Ovary (tissue), 9 donors: Measurements from ENCODE around the gene BTBD9. TPM values are rescaled to one million over a fixed set of nuclear protein-coding genes. Genes with fewer than 3 reads are reported as not detected.

Source experiments
- DNase-seq, 5 donors: peaks; one replicate each; pipeline ENCODE4 v3.0.0-alpha.2; 2019 to 2020
- H3K27ac ChIP-seq, 2 donors: fragments of 200-600 bp; one replicate each; pipeline versions ENCODE4 v1.5.1 to v1.8.0; 2019 to 2022
- H3K27me3 ChIP-seq: fragments of 200-600 bp; one replicate; pipeline ENCODE4 v1.8.0; 2022
- H3K36me3 ChIP-seq: fragments of 200-600 bp; sonication (generic); one replicate; pipeline ENCODE4 v1.5.1; 2019
- H3K4me1 ChIP-seq: one replicate; pipeline ENCODE4 v1.8.1; 2013; ENCODE audit warnings: mild to moderate bottlenecking, moderate library complexity; ENCODE audit not compliant: insufficient read depth
- H3K4me3 ChIP-seq: fragments of 200-600 bp; sonication (generic); one replicate; pipeline ENCODE4 v1.5.1; 2017
- H3K9me3 ChIP-seq, 2 donors: fragments of 200-600 bp in 1 of 2; sonication (generic) in 1 of 2; one replicate each; pipeline versions ENCODE4 v1.5.1 to v1.8.1; 2013 to 2019; ENCODE audit warnings: mild to moderate bottlenecking in 1 of 2, moderate library complexity in 1 of 2
- EP300 ChIP-seq: sonication (generic); formaldehyde crosslinking; IDR thresholded peaks from one replicate; pipeline ENCODE4 v1.6.1; 2017; ENCODE audit warnings: antibody characterized with exemption
- POLR2A ChIP-seq: fragments of 450-650 bp; IDR thresholded peaks from one replicate; pipeline ENCODE4 v1.6.1; 2017; ENCODE audit warnings: antibody characterized with exemption, mild to moderate bottlenecking, moderate library complexity
- WGBS, 3 donors: extraction: QIAGEN DNeasy Blood & Tissue Kit in 1 of 3; methylation state at CpG; one replicate each; pipeline versions ENCODE4 v1.1.5 to v1.1.7; 2013 to 2017; 5-methylcytosine and 5-hydroxymethylcytosine counted together
- intact Hi-C, 4 donors: fragments of 100-400 bp; cut with DNase I; formaldehyde crosslinking; loops; one replicate each; pipeline versions ENCODE4 v1.11.0 to v1.15.1; 2022 to 2023
- polyA plus RNA-seq, 2 donors: library from polyadenylated mRNA; stranded (reverse); fragments of 200-250 nt in 1 of 2; fragments of 350-450 nt in 1 of 2; fragmentation: Illumina TruSeq in 1 of 2; extraction: RNeasy Lipid Tissue Mini Kit (QIAGEN cat#74804) in 1 of 2; gene quantifications; one replicate each; pipeline ENCODE4 v1.2.3, GENCODE V29; 2013 to 2014
- total RNA-seq, 7 donors: library from RNA; depleted of rRNA in 2 of 7; stranded (reverse); fragments of >200 nt in 2 of 7; fragmentation: NEBNext Ultra II Directional in 3 of 7; extraction: Animal tissue kit (Norgen Biotek cat#: 25700) in 3 of 7; gene quantifications; one replicate each; pipeline versions ENCODE4 v1.1.0 to v1.2.4, GENCODE V29; 2016 to 2023
- TF ChIP-seq, protein P1 (sequence below), 3 donors: fragments of 450-650 bp in 2 of 3; fragments of 200-600 bp in 1 of 3; IDR thresholded peaks; one replicate each; pipeline versions ENCODE4 v1.5.1 to v1.8.0; 2016 to 2022; ENCODE audit warnings: antibody characterized with exemption in 3 of 3, mild to moderate bottlenecking in 1 of 3
- donor health status: DM: no; HTN: no; CAD: no; lungs with moderate emphysema.
- donor health status: DM: no; HTN: no; CAD: no.
- donor health status: Bipolar disorder and iron deficiency.
- donor health status: DM: yes; HTN: yes; CAD: no.
- donor health status: DM: no; HTN: no; CAD: no.
- donor health status: DM: yes; HTN: yes; CAD: no.

Gene BTBD9
- total and polyA plus RNA-seq, 9 donors: 7.2 to 28.8 (median 21.0) TPM

DNA sequence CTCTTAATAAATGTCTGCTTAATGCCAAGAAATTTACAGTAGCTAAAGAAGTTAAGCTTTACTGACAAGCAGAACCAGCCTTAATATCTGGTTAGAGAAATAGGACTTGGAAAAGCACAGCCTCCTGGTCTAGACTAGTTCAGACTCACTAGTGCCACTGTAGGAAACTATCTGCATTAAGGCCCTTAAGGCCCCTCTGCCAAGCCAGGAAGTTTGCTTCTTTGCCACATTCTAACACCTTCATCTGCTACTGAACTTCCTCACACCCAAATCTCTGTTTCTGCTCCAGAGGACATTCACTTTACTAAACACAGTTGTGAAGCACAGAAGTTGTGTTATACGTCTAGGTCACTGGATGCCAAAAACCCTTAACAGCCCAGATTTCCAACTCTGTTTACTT lies 302.8 kb downstream of the BTBD9 start:
- TF ChIP-seq, protein P1, sequence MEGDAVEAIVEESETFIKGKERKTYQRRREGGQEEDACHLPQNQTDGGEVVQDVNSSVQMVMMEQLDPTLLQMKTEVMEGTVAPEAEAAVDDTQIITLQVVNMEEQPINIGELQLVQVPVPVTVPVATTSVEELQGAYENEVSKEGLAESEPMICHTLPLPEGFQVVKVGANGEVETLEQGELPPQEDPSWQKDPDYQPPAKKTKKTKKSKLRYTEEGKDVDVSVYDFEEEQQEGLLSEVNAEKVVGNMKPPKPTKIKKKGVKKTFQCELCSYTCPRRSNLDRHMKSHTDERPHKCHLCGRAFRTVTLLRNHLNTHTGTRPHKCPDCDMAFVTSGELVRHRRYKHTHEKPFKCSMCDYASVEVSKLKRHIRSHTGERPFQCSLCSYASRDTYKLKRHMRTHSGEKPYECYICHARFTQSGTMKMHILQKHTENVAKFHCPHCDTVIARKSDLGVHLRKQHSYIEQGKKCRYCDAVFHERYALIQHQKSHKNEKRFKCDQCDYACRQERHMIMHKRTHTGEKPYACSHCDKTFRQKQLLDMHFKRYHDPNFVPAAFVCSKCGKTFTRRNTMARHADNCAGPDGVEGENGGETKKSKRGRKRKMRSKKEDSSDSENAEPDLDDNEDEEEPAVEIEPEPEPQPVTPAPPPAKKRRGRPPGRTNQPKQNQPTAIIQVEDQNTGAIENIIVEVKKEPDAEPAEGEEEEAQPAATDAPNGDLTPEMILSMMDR (IDR thresholded peaks at IDR 0.05): no peak
- no peak for TF ChIP-seq EP300
- TF ChIP-seq POLR2A: no peak
- 74 to 85% (median 81%) methylated on average over 1 of the region's 1 CpG for WGBS, 3 donors
- DNase-seq: no peak
- Histone ChIP-seq H3K27ac (no peak overlapping the region), H3K4me1 (no peaks in the 10 kb centered on the region), H3K9me3 (no peaks in the 10 kb centered on the region), H3K4me3 (no peak overlapping the region), H3K27me3 (no peaks in the 10 kb centered on the region), H3K36me3 (no peaks in the 10 kb centered on the region)
- intact Hi-C loops: no loop called here

DNA sequence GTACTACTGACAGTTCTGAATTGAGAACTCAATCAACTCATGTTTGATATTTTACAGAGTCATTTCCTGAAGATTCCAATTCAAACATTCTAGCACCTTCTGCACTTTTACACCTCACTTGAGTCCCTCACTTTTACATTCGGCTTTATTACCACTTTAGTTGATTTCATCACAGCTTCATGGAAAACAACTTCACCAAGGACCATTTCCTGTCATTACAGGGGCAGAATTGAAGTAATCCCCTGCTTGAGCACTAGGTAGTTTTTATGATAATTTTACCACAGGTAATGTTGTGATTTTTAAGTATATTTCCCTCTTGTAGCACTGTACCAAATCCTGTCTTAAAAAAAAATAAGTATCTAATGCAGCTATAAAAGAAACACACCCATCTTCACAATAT lies 312.9 kb downstream of the BTBD9 start:
- H3K36me3 ChIP-seq: no peaks in the 10 kb centered on the region
- WGBS, 3 donors: 81 to 92% (median 88%) methylated on average over 1 of the region's 1 CpG

DNA sequence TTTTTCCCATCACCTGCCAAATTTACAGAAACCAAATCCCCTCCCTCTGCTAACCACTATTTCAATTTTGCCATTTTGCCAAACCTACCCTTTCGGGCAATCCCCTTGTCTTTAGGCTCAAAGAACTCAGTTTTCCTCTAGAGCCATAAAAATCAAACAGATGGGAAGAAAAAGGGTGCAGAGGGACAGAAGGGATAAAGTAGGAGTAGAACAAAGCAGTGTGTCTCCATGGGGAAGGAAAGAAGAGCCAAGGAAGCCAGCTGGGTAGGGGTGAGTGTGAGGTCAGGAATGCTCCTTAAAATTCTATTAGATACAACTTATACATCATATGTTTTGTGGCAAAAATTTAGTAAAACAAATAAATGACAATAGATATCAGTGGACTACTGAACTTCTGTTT lies 316.5 kb downstream of the BTBD9 start:
- Histone ChIP-seq H3K4me1 (no peaks in the 10 kb centered on the region), H3K36me3 (no peaks in the 10 kb centered on the region), H3K4me3 (no peak overlapping the region), H3K9me3 (no peaks in the 10 kb centered on the region), H3K27me3 (no peaks in the 10 kb centered on the region), H3K27ac (no peak overlapping the region)
- no peak for DNase-seq
- intact Hi-C loops: no loop called here
- TF ChIP-seq, protein P1 (IDR thresholded peaks at IDR 0.05): no peak
- TF ChIP-seq POLR2A (no peak), EP300 (no peak)
- 88 to 100% (median 100%) methylated on average over 1 of the region's 1 CpG for WGBS, 3 donors

More for the DNA sequence above, 312.9 kb downstream of the BTBD9 start:
- TF ChIP-seq, protein P1 (IDR thresholded peaks at IDR 0.05): no peak
- no peak for TF ChIP-seq POLR2A
- Histone ChIP-seq H3K9me3 (no peaks in the 10 kb centered on the region), H3K27me3 (no peaks in the 10 kb centered on the region), H3K27ac (no peak overlapping the region), H3K4me3 (no peak overlapping the region), H3K4me1 (peaks cover 1% of the 10 kb centered on the region)
- no peak for DNase-seq
- intact Hi-C loops: no loop called here

DNA sequence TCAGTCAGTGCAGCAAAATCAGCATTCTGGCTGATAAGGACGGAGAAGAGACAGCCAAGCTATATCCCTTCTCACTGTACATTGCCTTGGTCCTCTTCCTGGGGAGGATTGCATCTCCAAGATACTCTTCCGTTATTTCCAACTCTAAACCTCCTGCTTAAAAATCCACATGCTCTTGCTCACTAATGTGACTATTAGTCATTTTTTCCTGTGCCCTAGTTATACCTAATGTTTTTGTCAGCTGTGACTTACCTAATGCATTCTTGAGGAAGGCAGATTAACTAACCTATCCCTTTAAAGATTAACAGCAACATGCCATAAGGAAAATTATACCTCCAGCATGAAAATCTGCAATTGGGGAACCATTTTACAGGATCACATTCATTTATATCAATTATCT lies 317.6 kb downstream of the BTBD9 start:
- Histone ChIP-seq H3K36me3 (no peaks in the 10 kb centered on the region), H3K27me3 (no peaks in the 10 kb centered on the region), H3K4me1 (no peaks in the 10 kb centered on the region), H3K4me3 (no peak overlapping the region), H3K9me3 (no peaks in the 10 kb centered on the region), H3K27ac (no peak overlapping the region)
- 84 to 94% (median 86%) methylated on average over 2 of the region's 2 CpGs for WGBS, 3 donors
- DNase-seq: no peak
- TF ChIP-seq EP300 (no peak), POLR2A (no peak)
- TF ChIP-seq, protein P1 (IDR thresholded peaks at IDR 0.05): no peak
- intact Hi-C loops: no loop called here

DNA sequence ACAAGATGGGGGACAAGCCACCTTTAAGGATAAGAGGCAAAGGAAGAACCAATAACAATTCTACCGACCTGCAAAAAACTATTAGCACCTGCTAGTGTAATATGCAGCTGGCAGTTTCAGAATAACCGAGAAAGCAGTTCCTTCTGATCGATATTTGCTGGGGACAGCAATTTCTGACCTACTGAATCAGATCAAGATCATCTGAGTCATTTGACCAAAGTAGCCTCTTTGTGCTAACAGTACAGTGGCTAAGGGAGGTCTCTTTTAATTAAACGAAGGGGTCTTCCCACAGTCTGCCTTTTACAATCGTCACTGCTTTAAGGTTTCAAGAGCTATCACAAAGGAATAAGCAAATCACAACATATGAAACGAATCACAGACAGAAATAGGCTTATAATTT lies 318.9 kb downstream of the BTBD9 start:
- no peak overlapping the region for H3K4me3 ChIP-seq
- H3K36me3 ChIP-seq: no peaks in the 10 kb centered on the region
- H3K9me3 ChIP-seq: no peaks in the 10 kb centered on the region
- TF ChIP-seq, protein P1 (IDR thresholded peaks at IDR 0.05): no peak
- TF ChIP-seq POLR2A (no peak), EP300 (no peak)
- H3K27me3 ChIP-seq: no peaks in the 10 kb centered on the region
- WGBS, 3 donors: 77 to 85% (median 82%) methylated on average over 6 of the region's 6 CpGs
- DNase-seq: no peak
- no peak overlapping the region for H3K27ac ChIP-seq
- intact Hi-C loops: no loop called here
- no peaks in the 10 kb centered on the region for H3K4me1 ChIP-seq
